ENCODE measurements around the gene CYP3A4.
A peak's percentile ranks its signal among the peaks of the same experiment; 100 is the strongest.
"Not testable (repeated sequence)": the region's sequence is repeated elsewhere in the genome, so short reads cannot be mapped to it uniquely, and the experiment has no call there.

The CYP3A4 gene

GRCh38 chr7:99784007-99784406 lies at the start of gene CYP3A4:
TSS of gene CYP3A4 (minus strand) at chr7:99784184. CDS start at chr7:99784081, 103 bp downstream.
- peaks cover 21% of the 10 kb centered on the region for H3K27me3 Mint-ChIP-seq
- no peak within 1 kb of the TSS for H3K4me3 Mint-ChIP-seq
- no peaks in the 10 kb centered on the region for H3K9me3 Mint-ChIP-seq
- ATAC-seq (no peak), DNase-seq (no peak)
- peaks cover 23% of the 10 kb centered on the region for H3K4me1 Mint-ChIP-seq
- no peak within 1 kb of the TSS for H3K27ac Mint-ChIP-seq

- DNase-seq (no peak), ATAC-seq (no peak)
- peaks cover 9% of the 10 kb centered on the region for H3K4me1 Mint-ChIP-seq
- H3K27me3 Mint-ChIP-seq: peaks cover 14% of the 10 kb centered on the region
- H3K4me3 Mint-ChIP-seq: no peak overlapping the region
- no peaks in the 10 kb centered on the region for H3K9me3 Mint-ChIP-seq
- H3K27ac Mint-ChIP-seq: no peak overlapping the region
Measured at GRCh38 chr7:99833289-99833877, 49.4 kb upstream of the CYP3A4 start.

- no peaks in the 10 kb centered on the region for H3K9me3 Mint-ChIP-seq
- H3K27ac Mint-ChIP-seq: no peak overlapping the region
- no peak overlapping the region for H3K4me3 Mint-ChIP-seq
- peaks cover 14% of the 10 kb centered on the region for H3K27me3 Mint-ChIP-seq
- no peaks in the 10 kb centered on the region for H3K4me1 Mint-ChIP-seq
- DNase-seq: no peak
- no peak for ATAC-seq
Measured at GRCh38 chr7:99831595-99831994, 47.6 kb upstream of the CYP3A4 start.

DNA sequence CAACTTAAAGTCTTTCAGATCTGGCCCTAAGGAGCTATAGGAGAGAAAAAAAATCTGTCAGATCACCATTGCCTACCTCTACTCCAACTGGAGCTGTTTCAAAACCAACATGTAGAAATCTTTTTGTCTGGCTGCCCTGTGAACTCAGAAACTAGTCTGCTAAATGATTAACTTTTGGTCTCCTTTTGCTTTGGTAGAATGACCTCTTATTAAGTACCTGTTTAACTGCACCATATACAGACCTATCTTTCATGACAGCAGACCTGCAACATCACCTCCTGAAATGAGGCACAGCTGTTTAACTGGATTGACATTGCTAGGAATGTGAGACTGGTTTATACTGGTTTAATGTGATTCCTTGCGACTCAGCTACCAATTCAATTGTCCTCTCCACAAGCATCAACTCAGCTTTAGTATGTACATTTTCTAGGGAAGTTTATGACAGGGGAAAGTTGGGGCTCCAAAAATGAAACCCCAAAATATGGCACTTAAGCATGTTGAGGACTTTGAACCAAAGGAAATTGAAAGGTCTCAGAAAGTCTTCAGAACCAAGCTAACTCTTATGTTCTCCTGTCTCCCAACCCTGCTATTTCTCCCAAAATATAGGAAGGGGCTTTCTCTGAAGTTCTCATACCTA lies 45.7 kb upstream of the CYP3A4 start:
- Mint-ChIP-seq H3K27ac (no peak overlapping the region), H3K9me3 (no peaks in the 10 kb centered on the region), H3K4me3 (no peak overlapping the region), H3K27me3 (peaks cover 14% of the 10 kb centered on the region), H3K4me1 (no peaks in the 10 kb centered on the region)
- DNase-seq: no peak
- no peak for ATAC-seq

- Mint-ChIP-seq H3K4me3 (no peak overlapping the region), H3K27ac (no peak overlapping the region), H3K9me3 (no peaks in the 10 kb centered on the region), H3K27me3 (peaks cover 14% of the 10 kb centered on the region), H3K4me1 (no peaks in the 10 kb centered on the region)
- no peak for DNase-seq
- no peak for ATAC-seq
Measured at GRCh38 chr7:99828811-99829210, 44.8 kb upstream of the CYP3A4 start.

GRCh38 chr7:99827040-99827778 lies 43.2 kb upstream of the CYP3A4 start:
- H3K4me3 Mint-ChIP-seq: no peak overlapping the region
- no peaks in the 10 kb centered on the region for H3K9me3 Mint-ChIP-seq
- H3K27me3 Mint-ChIP-seq: peaks cover 6% of the 10 kb centered on the region
- ATAC-seq (no peak), DNase-seq (no peak)
- no peak overlapping the region for H3K27ac Mint-ChIP-seq
- H3K4me1 Mint-ChIP-seq: no peaks in the 10 kb centered on the region

DNA sequence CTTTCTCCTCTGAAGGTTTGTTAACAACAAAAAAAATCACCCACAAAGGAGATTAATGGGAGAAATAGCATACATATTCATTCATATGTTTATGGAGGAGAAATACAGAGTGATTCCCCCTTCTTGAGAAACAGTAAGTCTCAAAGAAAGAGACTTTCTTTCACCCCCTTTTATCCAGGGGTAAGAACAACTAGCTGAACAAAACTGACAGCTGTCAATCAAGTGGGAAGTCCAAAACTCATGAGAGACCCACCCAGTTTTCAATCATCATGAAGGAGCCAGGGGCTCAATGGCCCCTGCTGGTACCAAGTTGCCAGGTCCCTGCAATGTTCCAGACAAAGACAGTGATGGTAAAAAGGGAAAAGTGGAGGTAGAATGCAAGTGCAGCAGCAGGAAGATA lies 41.9 kb upstream of the CYP3A4 start:
- H3K4me3 Mint-ChIP-seq: no peak overlapping the region
- H3K27ac Mint-ChIP-seq: no peak overlapping the region
- no peaks in the 10 kb centered on the region for H3K4me1 Mint-ChIP-seq
- ATAC-seq (no peak), DNase-seq (no peak)
- H3K9me3 Mint-ChIP-seq: no peaks in the 10 kb centered on the region
- peaks cover 16% of the 10 kb centered on the region for H3K27me3 Mint-ChIP-seq

DNA sequence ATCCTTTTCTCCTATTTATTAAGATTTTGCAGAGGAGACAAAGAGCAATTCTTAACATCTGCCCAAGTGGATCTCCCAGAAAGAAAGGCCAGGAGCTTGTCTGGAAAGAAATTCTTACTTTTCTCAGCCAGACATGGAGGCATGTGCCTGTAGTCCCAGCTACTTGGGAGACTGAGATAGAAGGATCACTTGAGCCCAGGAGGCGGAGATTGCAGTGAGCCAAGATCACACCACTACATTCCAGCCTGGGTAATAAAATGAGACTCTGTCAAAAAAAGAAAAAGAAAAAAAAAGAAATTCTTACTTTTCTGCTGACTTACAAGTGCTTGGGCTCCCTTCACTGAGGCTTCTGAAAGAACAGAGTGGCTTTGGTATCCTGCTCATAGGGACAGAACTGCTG lies 41.5 kb upstream of the CYP3A4 start:
- Mint-ChIP-seq H3K4me1 (no peaks in the 10 kb centered on the region), H3K4me3 (no peak overlapping the region), H3K27ac (no peak overlapping the region), H3K27me3 (peaks cover 16% of the 10 kb centered on the region), H3K9me3 (no peaks in the 10 kb centered on the region)
- ATAC-seq: no peak
- no peak for DNase-seq

DNA sequence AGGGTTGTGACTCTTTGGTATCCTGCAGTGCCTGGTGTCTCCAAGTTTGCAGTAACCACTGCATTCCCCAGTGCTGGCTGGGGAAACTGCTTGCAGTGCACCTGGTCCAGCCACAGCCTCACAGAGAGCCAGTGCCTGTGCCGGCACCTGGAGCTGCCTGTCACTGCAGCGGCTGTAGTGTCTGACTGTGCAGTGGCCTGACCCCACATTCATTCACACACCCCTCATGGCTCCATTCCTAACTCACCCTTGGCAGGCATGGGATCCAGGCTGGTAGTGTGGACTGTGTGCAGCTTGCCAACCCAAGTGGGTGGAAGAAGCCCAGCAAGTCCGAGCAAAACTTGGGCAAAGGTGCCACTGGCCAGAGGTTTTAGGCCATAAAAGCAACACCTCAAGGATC lies 40.1 kb upstream of the CYP3A4 start:
- DNase-seq: no peak
- no peak overlapping the region for H3K27ac Mint-ChIP-seq

GRCh38 chr7:99822731-99823718 lies 39.0 kb upstream of the CYP3A4 start:
- no peak for ATAC-seq
- no peak overlapping the region for H3K4me3 Mint-ChIP-seq
- H3K9me3 Mint-ChIP-seq: no peaks in the 10 kb centered on the region
- H3K4me1 Mint-ChIP-seq: no peaks in the 10 kb centered on the region
- no peak for DNase-seq
- H3K27me3 Mint-ChIP-seq: peaks cover 36% of the 10 kb centered on the region
- H3K27ac Mint-ChIP-seq: no peak overlapping the region

More for the DNA sequence above, 40.1 kb upstream of the CYP3A4 start:
- no peaks in the 10 kb centered on the region for H3K9me3 Mint-ChIP-seq
- H3K4me3 Mint-ChIP-seq: no peak overlapping the region
- H3K27me3 Mint-ChIP-seq: peaks cover 28% of the 10 kb centered on the region
- no peak for ATAC-seq
- no peaks in the 10 kb centered on the region for H3K4me1 Mint-ChIP-seq

DNA sequence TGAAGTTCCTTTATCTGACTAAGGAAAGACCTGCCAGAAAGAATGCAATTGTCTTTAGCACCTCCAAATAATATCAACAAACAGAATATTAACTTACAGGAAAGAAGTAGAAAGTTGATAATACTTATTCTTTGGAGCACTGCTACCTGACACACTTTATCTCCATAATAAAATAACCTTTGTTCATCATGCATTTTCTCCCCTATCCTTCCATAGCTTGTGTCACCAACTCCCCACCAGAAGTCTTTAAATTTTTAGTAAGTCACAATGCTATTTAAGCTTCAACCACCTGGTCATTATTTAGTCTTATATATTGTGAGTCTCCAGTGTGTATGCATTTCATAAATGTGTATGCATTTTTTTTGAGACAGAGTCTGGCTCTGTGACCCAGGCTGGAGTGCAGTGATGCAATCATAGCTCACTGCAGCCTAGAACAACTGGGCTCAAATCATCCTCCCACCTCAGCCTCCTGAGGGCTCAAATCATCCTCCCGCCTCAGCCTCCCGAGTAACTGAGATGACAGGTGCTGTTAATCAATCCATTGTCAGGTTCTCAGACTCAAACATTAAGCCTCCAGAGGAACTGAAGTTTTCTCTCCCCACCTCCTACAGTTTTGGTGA lies 36.5 kb upstream of the CYP3A4 start:
- no peaks in the 10 kb centered on the region for H3K4me1 Mint-ChIP-seq
- H3K4me3 Mint-ChIP-seq: no peak overlapping the region
- H3K27ac Mint-ChIP-seq: no peak overlapping the region
- no peaks in the 10 kb centered on the region for H3K9me3 Mint-ChIP-seq
- no peak for DNase-seq
- no peak for ATAC-seq
- peaks cover 37% of the 10 kb centered on the region for H3K27me3 Mint-ChIP-seq

DNA sequence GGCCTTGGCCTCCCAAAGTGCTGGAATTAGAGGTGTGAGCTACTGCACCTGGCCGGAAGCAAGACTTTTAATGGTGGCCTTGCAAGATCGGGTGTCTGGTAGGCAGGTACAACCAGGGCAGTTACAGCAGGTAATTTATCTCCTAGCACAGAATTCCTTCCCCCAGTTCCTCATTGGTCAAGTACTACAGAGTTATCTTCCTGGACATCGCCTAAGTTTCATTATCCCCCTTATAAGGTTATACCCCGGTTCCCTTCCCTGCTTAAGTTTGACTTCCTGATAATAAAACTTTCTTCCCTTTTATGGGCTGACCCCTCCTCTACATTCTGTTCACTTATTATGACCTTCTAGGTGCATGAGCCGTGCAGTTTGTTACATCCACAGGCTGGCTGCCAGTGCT lies 24.8 kb upstream of the CYP3A4 start:
- no peaks in the 10 kb centered on the region for H3K9me3 Mint-ChIP-seq
- H3K4me3 Mint-ChIP-seq: no peak overlapping the region
- no peaks in the 10 kb centered on the region for H3K4me1 Mint-ChIP-seq
- peaks cover 43% of the 10 kb centered on the region for H3K27me3 Mint-ChIP-seq
- H3K27ac Mint-ChIP-seq: no peak overlapping the region
- ATAC-seq: no peak
- no peak for DNase-seq

DNA sequence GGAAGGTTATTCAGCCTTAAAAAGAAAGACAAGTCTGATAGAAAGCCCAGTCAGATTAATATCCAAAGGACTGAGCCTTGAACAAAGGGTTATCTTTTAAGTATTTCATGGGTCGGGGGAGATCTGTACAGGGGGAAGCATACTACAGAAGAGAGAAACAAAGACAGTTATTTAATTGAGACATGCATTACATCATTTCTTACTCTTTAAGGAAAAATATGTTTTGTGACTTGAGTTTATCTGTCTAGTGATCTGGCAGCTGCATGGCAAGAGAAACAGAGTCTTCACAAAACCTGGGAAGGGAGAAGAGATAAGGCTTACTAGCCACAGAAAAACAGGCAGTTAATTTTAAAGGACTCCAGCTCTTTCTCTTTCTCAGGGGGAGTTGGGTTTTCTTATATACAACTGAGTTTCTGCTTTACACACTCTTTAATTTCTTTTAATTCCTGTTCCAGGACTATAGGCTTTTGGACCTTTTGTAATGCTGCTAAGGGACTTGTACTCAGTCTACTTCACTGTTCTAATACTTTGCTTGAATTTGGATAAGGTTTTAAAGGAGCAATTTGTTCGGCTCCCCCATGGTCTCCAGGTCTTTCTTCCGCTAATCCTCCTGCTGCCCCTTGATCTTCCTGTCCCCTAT lies 23.0 kb upstream of the CYP3A4 start:
- H3K9me3 Mint-ChIP-seq: no peaks in the 10 kb centered on the region
- no peak for ATAC-seq
- no peak for DNase-seq
- H3K27ac Mint-ChIP-seq: peak overlapping the region in 1 of 2 donors; percentile 39
- no peak overlapping the region for H3K4me3 Mint-ChIP-seq
- H3K27me3 Mint-ChIP-seq: peaks cover 46% of the 10 kb centered on the region
- H3K4me1 Mint-ChIP-seq: no peaks in the 10 kb centered on the region

GRCh38 chr7:99805641-99806040 lies 21.7 kb upstream of the CYP3A4 start:
- H3K4me1 Mint-ChIP-seq: no peaks in the 10 kb centered on the region
- no peak overlapping the region for H3K4me3 Mint-ChIP-seq
- ATAC-seq (no peak), DNase-seq (no peak)
- no peaks in the 10 kb centered on the region for H3K9me3 Mint-ChIP-seq
- no peak overlapping the region for H3K27ac Mint-ChIP-seq
- peaks cover 53% of the 10 kb centered on the region for H3K27me3 Mint-ChIP-seq

GRCh38 chr7:99803118-99803517 lies 19.1 kb upstream of the CYP3A4 start:
- H3K9me3 Mint-ChIP-seq, H3K4me1 Mint-ChIP-seq, H3K27ac Mint-ChIP-seq, DNase-seq, H3K4me3 Mint-ChIP-seq, ATAC-seq: not testable (repeated sequence)
- H3K27me3 Mint-ChIP-seq: peaks cover 49% of the 10 kb centered on the region
